Measurements from ENCODE around the gene TPM1.
A peak's percentile ranks its signal among the peaks of the same experiment; 100 is the strongest.
"Not testable (repeated sequence)": the region's sequence is repeated elsewhere in the genome, so short reads cannot be mapped to it uniquely, and the experiment has no call there.

Gene TPM1

DNA sequence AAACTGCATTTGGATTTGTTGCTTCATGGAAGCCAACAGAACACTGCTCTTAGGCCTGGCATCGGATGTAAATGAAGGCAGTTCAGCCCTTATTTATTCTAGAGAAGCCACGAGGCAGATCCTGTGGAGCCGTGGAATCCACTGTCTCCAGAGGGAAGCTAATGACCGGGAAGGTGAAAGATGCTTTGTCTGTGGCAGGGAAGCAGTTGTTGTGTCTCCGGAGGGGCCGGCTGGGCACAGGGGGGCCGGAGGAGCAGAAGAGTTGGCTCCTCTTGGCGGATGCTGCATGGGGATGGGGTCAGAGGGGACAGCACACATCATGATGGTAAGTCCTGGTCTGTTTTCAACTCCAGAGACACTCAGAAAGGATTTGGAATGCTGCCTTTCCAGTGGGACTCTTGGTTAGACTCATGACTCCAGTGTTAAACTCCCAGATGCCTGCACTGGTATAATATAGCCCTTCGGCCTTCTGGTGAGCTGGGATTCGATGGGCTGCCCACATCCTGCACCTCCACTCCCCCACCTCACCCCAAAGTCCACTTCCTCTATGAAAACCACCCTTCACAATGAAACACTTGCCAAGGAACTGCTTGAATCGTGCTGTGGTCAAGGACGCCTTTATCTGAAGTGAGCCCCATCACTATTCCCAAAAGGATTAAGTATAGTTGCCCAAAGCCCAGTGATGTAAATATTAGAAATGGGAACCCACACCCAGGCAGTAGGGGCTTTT lies 33.6 kb downstream of the TPM1 start:
- no peak for DNase-seq (ENCODE audit: low spot score)

- DNase-seq (ENCODE audit: low spot score) = no peak
These were observed 34.1 kb downstream of the TPM1 start for GRCh38 chr15:63076714-63077046.

GRCh38 chr15:63077952-63078351 lies 35.4 kb downstream of the TPM1 start:
- DNase-seq (ENCODE audit: low spot score) = no peak

DNA sequence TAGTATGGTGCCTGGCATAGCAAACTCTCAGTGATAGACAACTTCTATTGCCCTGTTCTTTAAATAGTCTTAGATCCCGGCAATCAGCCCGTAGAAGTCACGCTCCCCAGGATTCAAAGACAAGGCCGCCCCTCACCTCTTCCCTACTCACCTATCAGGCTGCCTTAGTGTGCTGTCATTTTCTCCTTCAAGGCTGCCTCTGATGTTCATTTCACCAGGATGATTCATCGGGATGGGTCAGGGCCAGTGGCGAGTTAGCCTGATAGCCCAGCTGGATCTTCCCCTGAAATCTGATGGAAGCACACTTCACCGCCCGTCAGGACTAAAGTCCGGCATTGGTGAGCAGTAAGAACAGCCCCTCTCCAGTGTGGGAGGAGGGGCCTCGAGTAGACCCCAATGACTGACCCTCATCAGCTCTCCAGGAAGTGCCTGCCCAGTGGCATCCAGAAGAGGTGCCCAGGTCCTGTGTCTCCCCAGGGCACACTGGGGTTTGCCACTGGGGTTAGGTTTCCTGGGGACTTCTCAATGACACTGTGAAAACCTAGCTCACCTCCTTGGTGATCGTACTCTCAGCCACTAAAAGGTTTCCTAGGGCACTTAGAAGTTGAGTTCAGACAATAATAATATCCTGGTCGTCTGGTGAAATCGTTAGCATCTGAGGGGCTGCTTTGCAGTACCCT lies 37.5 kb downstream of the TPM1 start:
- DNase-seq (ENCODE audit: low spot score) = no peak

DNA sequence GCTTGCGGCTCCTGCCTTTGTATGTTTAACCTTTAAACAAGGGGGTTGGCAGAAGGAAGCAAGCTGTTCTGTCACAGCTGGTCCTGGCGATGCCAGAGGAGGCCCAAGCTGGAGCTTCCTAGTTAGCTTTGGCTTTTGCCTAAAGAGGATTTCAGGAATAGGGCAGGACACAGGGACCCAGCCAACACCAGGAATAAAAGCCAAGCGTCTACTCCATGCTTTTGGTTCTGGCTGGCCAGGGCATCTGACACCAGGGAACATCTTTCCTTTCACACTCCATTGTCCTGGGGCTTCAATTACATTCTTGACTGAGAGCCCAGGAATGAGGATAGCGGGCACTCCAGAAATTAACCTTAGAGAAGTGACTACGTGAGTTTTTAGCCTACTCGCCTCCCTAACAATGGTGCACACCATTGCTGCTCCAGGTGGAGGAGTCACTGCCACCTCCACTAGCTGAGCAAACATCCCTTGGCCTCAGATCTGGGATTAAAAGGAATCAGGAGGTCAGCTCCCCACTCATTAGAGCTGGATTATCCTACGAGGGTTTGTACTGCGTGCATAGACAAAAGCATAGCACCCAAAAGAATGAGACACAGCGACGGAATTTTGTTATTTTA lies 38.2 kb downstream of the TPM1 start:
- DNase-seq (ENCODE audit: low spot score) = no peak

GRCh38 chr15:63082366-63082765 lies 39.8 kb downstream of the TPM1 start:
- no peak for DNase-seq (ENCODE audit: low spot score)

GRCh38 chr15:63083044-63083443 lies 40.5 kb downstream of the TPM1 start:
- no peak for DNase-seq (ENCODE audit: low spot score)

DNA sequence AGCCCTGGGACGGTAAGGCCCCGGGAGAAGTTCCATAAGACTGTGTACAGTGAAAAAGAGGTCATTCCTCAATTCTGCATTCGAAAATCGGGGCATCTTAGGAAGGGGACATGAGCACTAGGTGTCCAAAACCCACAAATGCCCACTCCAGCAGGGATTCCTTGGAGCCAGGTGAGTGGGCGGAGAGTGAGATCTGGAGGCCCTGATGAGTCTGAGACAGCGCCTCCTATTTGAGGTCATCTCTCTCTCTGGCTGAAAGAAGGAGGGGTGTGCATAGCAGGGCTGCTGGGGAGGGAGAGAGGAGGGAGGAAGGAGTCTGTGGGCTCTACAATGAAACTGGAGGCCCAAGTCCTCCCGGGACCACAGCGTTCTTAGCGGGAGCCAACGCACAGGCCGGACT lies 41.0 kb downstream of the TPM1 start:
- DNase-seq (ENCODE audit: low spot score) = no peak

- DNase-seq (ENCODE audit: low spot score) = no peak
These were observed 42.3 kb downstream of the TPM1 start for GRCh38 chr15:63084806-63085205.

DNA sequence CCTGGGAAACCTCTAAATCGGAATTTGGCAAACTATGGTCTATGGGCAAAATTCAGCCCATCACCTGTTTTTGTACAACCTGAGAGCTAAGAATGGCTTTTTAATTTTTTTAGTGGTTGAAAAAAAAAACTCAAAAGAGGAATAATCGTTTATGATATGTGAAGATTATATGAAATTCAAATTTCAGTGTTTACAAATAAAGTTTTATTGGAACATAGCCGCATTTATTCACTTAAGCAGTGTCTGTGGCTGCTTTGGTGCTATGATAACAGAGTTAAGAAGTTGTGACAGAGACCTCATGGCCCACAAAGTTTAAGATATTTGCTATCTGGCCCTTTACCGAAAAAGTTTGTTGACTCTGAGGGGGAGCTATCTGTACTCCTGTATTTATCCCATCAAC lies 42.7 kb downstream of the TPM1 start:
- no peak for DNase-seq (ENCODE audit: low spot score)

- no peak for DNase-seq (ENCODE audit: low spot score)
These were observed 43.7 kb downstream of the TPM1 start for GRCh38 chr15:63086271-63086670.

GRCh38 chr15:63086947-63087346 lies 44.4 kb downstream of the TPM1 start:
- DNase-seq (ENCODE audit: low spot score) = no peak

- DNase-seq (ENCODE audit: low spot score) = no peak
These were observed 46.1 kb downstream of the TPM1 start for GRCh38 chr15:63088533-63089245.

DNA sequence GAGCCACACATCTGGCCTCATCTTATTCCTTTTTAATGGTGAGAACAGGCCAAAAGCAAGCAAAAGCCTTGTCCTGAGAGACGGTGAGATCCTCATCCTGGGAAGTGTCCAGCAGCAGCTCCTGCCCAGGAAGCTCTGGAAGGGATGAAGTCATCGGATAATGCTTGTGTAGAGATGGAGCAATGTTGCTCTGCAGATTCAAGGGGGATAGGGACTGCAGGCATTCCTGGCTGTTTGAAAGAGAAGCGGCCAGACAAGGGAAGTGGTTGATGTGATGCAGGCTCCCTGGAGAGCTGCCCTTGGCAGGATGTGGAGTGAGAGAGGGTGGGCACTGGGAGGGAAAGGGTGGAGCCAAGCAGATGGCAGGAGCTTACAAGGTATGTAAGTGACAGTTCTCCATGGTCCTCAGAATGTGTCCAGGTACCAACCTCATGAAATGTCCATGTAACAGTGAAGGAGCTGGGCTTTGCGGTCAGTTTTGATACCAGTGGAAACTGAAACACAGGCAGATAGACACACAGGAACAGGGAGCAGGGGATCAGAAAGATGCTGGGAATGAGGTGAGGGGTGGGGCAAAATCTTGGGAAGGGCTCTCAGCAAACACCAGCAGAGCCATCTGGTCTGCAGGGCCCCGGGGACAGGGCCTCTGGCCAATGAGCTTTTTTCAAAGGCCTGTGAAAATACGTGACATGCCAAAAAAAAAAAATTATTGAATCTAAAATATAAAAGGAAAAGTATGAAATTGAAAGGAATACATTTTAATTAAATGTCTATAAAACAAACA lies 46.9 kb downstream of the TPM1 start:
- peak; percentile 38 for DNase-seq (ENCODE audit: low spot score)

- DNase-seq (ENCODE audit: low spot score) = no peak
These were observed 47.9 kb downstream of the TPM1 start for GRCh38 chr15:63090472-63090871.

- DNase-seq (ENCODE audit: low spot score) = no peak
These were observed 48.3 kb downstream of the TPM1 start for GRCh38 chr15:63090887-63091286.

DNA sequence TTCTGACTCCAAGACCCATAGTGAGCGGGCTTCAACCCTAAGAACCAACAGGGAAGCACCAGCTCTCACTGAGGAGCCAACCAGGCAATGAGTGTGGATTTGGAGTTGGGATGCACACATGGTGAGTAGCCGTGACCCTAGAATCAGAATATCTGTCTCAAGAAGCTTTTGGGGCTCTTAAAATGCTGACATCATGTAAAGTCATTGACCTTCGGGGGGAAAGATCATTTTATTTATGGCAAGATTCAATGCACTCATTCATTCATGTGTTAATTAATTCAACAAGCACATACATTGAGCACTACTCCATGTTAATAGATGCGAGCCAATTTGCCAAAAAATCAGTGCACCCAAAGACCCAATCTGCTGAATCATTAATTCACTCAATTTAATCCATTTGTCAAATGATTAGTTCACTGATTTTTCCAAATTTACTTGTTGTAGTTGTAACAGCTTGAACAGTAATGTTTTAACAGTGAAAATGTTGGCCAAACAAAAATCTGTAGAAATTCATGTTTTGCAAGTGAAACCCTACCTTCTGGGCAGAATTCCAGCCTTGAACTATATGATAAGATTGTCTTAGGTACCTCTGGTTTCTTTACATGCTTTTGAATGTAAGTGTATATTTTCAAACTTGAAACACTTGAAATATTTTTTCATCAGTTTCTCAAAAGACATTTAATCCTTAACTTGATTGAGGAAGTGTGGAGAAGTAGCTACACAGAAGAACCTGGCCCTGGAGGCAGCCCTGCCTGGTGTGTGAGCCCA lies 49.3 kb downstream of the TPM1 start:
- no peak for DNase-seq (ENCODE audit: low spot score)

- peak; percentile 85 for DNase-seq (ENCODE audit: low spot score)
These were observed 51.1 kb downstream of the TPM1 start for GRCh38 chr15:63093486-63094205.

DNA sequence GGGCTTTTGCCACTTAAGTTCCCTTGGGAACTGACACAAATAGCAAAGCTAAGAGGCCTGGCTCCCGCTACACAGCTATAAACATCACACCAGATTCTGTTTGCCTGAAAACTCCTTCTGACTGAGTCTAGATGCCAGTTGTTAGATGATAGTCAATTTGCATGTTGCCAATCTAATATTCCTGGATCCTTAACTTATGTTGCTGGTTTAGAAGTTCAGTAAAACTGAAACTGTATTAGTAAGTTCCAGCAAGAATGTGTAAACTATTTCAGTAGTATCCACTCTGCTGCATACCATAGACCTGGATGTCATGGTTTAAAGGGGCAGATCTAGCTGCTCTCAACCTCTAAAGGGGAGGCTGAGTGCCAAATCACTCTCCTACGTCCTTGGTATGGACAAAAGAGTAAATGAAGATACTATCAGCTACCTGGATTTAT lies 52.0 kb downstream of the TPM1 start:
- no peak for DNase-seq (ENCODE audit: low spot score)

DNA sequence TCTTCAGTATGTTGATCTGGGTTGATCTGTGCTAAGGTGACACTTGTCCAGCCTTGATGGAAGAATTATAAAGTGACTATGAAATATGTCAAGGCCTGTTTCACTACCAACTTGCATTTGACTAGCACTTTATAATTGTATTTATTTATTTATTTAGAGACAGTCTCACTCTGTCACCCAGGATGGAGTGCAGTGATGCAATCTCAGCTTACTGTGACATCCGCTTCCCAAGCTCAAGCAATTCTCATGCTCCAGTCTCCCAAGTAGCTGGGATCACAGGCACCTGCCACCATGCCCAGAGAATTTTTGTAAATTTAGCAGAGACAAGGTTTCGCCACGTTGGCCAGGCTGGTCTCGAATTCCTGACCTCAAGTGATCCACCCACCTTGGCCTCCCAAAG lies 53.6 kb downstream of the TPM1 start:
- no peak for DNase-seq (ENCODE audit: low spot score)

DNA sequence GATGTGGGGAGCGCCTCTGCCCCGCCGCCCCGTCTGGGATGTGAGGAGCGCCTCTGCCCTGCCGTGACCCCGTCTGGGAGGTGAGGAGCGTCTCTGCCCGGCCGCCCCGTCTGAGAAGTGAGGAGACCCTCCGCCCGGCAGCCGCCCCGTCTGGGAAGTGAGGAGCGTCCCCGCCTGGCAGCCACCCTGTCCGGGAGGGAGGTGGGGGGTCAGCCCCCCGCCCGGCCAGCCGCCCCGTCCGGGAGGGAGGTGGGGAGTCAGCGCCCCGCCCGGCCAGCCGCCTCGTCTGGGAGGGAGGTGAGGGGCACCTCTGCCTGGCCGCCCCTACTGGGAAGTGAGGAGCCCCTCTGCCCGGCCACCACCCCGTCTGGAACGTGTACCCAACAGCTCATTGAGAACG lies 56.4 kb downstream of the TPM1 start:
- DNase-seq (ENCODE audit: low spot score) = not testable (repeated sequence)

All from HuH-7 (cell line).